HEK293 (cell line): ENCODE results near the gene ZDHHC17.
A peak's percentile ranks its signal among the peaks of the same experiment; 100 is the strongest.

ENCODE experiments used
- PRDM1 ChIP-seq: fragments of 450-650 bp; formaldehyde crosslinking; IDR thresholded peaks from 2 replicates; pipeline ENCODE4; 2016; ENCODE audit warnings: missing biosample characterization, missing genetic modification characterization
- PRDM2 ChIP-seq: fragments of 450-650 bp; formaldehyde crosslinking; IDR thresholded peaks from 2 replicates; pipeline ENCODE4 v1.5.1; 2016; ENCODE audit warnings: missing biosample characterization, missing genetic modification characterization, borderline replicate concordance
- PRDM4 ChIP-seq: fragments of 450-650 bp; formaldehyde crosslinking; IDR thresholded peaks from 2 replicates; pipeline ENCODE4 v1.5.1; 2017; ENCODE audit warnings: missing biosample characterization, missing genetic modification characterization
- RBAK ChIP-seq: fragments of 450-650 bp; formaldehyde crosslinking; IDR thresholded peaks from 2 replicates; pipeline ENCODE4 v1.5.1; 2016; ENCODE audit warnings: missing biosample characterization, missing genetic modification characterization
- SCRT2 ChIP-seq: fragments of 450-650 bp; formaldehyde crosslinking; IDR thresholded peaks from 2 replicates; pipeline ENCODE4 v1.5.1; 2016; ENCODE audit warnings: missing biosample characterization, missing genetic modification characterization
- SP2 ChIP-seq: fragments of 450-650 bp; formaldehyde crosslinking; IDR thresholded peaks from 2 replicates; pipeline ENCODE4 v1.5.1; 2016; ENCODE audit warnings: missing biosample characterization, missing genetic modification characterization
- ZBTB48 ChIP-seq: fragments of 450-650 bp; formaldehyde crosslinking; IDR thresholded peaks from 2 replicates; pipeline ENCODE4 v1.5.1; 2016; ENCODE audit warnings: missing biosample characterization, missing genetic modification characterization
- ZBTB7A ChIP-seq: fragments of 450-650 bp; formaldehyde crosslinking; IDR thresholded peaks from 2 replicates; pipeline ENCODE4 v1.5.1; 2016; ENCODE audit warnings: low read depth, missing biosample characterization, missing genetic modification characterization
- ZFHX2 ChIP-seq: fragments of 450-650 bp; formaldehyde crosslinking; conservative IDR thresholded peaks from 2 replicates; pipeline ENCODE4 v1.5.1; 2016; ENCODE audit warnings: missing biosample characterization, missing genetic modification characterization
- ZNF324 ChIP-seq: fragments of 450-650 bp; formaldehyde crosslinking; IDR thresholded peaks from 2 replicates; pipeline ENCODE4 v1.5.1; 2016; ENCODE audit warnings: missing biosample characterization, missing genetic modification characterization
- ZNF350 ChIP-seq: fragments of 450-650 bp; formaldehyde crosslinking; IDR thresholded peaks from 2 replicates; pipeline ENCODE4 v1.5.0; 2017; ENCODE audit warnings: missing biosample characterization, mild to moderate bottlenecking, missing genetic modification characterization
- ZNF416 ChIP-seq: fragments of 450-650 bp; formaldehyde crosslinking; IDR thresholded peaks from 2 replicates; pipeline ENCODE4 v1.5.1; 2016; ENCODE audit warnings: missing biosample characterization, missing genetic modification characterization
- ZNF426 ChIP-seq: fragments of 450-650 bp; formaldehyde crosslinking; IDR thresholded peaks from 2 replicates; pipeline ENCODE4 v1.5.1; 2017; ENCODE audit warnings: missing biosample characterization, missing genetic modification characterization, mild to moderate bottlenecking, inconsistent platforms, moderate library complexity
- ZNF514 ChIP-seq: fragments of 450-650 bp; formaldehyde crosslinking; IDR thresholded peaks from 2 replicates; pipeline ENCODE4 v1.5.1; 2016; ENCODE audit warnings: missing biosample characterization, missing genetic modification characterization
- ZNF585B ChIP-seq: fragments of 450-650 bp; formaldehyde crosslinking; IDR thresholded peaks from 2 replicates; pipeline ENCODE4 v1.5.1; 2016; ENCODE audit warnings: missing biosample characterization, missing genetic modification characterization
- ZNF658 ChIP-seq: fragments of 450-650 bp; formaldehyde crosslinking; IDR thresholded peaks from 2 replicates; pipeline ENCODE4; 2016; ENCODE audit warnings: missing biosample characterization, missing genetic modification characterization
- ZNF670 ChIP-seq: fragments of 450-650 bp; formaldehyde crosslinking; IDR thresholded peaks from 2 replicates; pipeline ENCODE4 v1.5.1; 2016; ENCODE audit warnings: missing biosample characterization, missing genetic modification characterization, low read depth
- ZNF76 ChIP-seq: fragments of 450-650 bp; formaldehyde crosslinking; IDR thresholded peaks from 2 replicates; pipeline ENCODE4; 2016; ENCODE audit warnings: low read depth, missing biosample characterization, missing genetic modification characterization, borderline replicate concordance
- ZSCAN4 ChIP-seq: fragments of 450-650 bp; formaldehyde crosslinking; IDR thresholded peaks from 2 replicates; pipeline ENCODE4 v1.5.1; 2017; ENCODE audit warnings: missing biosample characterization, missing genetic modification characterization
- TF ChIP-seq, protein P1 (sequence below): fragments of 450-650 bp; formaldehyde crosslinking; IDR thresholded peaks from 2 replicates; pipeline ENCODE4 v1.5.1; 2016; ENCODE audit warnings: missing biosample characterization, missing genetic modification characterization
- TF ChIP-seq, protein P2 (sequence below): fragments of 450-650 bp; formaldehyde crosslinking; IDR thresholded peaks from 2 replicates; pipeline ENCODE4 v1.5.1; 2016; ENCODE audit warnings: missing biosample characterization, missing genetic modification characterization, borderline replicate concordance
- TF ChIP-seq, protein P3 (sequence below): fragments of 450-650 bp; formaldehyde crosslinking; IDR thresholded peaks from 2 replicates; pipeline ENCODE4 v1.5.1; 2017; ENCODE audit warnings: missing biosample characterization, missing genetic modification characterization

ZDHHC17 gene

GRCh38 chr12:76763746-76764675 lies at the start of gene ZDHHC17 (continued):
- TF ChIP-seq ZSCAN4 (peak; percentile 43; the same call in 1 of the 2 replicates), SP2 (peak; percentile 77), ZBTB48 (0 out of 2 replicates have a peak, but pooled peaks have one; percentile 43), SCRT2 (tag by site-specific recombination) (no peak), ZNF76 (tag by site-specific recombination) (peak; percentile 91), ZNF658 (tag by site-specific recombination) (no peak), ZNF585B (tag by site-specific recombination) (no peak), PRDM1 (tag by site-specific recombination) (no peak), ZNF426 (tag by site-specific recombination) (no peak), PRDM4 (peak; percentile 35; the same call in 1 of the 2 replicates), ZNF416 (no peak), RBAK (no peak), ZNF324 (tag by site-specific recombination) (peak; percentile 77; the same call in 1 of the 2 replicates), ZFHX2 (tag by site-specific recombination) (peak; percentile 89), ZNF670 (tag by site-specific recombination) (no peak), ZBTB7A (tag by site-specific recombination) (no peak), ZNF350 (tag by site-specific recombination) (no peak), ZNF514 (tag by site-specific recombination) (no peak), PRDM2 (tag by site-specific recombination) (no peak)
- TF ChIP-seq, protein P1, sequence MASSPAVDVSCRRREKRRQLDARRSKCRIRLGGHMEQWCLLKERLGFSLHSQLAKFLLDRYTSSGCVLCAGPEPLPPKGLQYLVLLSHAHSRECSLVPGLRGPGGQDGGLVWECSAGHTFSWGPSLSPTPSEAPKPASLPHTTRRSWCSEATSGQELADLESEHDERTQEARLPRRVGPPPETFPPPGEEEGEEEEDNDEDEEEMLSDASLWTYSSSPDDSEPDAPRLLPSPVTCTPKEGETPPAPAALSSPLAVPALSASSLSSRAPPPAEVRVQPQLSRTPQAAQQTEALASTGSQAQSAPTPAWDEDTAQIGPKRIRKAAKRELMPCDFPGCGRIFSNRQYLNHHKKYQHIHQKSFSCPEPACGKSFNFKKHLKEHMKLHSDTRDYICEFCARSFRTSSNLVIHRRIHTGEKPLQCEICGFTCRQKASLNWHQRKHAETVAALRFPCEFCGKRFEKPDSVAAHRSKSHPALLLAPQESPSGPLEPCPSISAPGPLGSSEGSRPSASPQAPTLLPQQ: peak; percentile 94
- TF ChIP-seq, protein P2, sequence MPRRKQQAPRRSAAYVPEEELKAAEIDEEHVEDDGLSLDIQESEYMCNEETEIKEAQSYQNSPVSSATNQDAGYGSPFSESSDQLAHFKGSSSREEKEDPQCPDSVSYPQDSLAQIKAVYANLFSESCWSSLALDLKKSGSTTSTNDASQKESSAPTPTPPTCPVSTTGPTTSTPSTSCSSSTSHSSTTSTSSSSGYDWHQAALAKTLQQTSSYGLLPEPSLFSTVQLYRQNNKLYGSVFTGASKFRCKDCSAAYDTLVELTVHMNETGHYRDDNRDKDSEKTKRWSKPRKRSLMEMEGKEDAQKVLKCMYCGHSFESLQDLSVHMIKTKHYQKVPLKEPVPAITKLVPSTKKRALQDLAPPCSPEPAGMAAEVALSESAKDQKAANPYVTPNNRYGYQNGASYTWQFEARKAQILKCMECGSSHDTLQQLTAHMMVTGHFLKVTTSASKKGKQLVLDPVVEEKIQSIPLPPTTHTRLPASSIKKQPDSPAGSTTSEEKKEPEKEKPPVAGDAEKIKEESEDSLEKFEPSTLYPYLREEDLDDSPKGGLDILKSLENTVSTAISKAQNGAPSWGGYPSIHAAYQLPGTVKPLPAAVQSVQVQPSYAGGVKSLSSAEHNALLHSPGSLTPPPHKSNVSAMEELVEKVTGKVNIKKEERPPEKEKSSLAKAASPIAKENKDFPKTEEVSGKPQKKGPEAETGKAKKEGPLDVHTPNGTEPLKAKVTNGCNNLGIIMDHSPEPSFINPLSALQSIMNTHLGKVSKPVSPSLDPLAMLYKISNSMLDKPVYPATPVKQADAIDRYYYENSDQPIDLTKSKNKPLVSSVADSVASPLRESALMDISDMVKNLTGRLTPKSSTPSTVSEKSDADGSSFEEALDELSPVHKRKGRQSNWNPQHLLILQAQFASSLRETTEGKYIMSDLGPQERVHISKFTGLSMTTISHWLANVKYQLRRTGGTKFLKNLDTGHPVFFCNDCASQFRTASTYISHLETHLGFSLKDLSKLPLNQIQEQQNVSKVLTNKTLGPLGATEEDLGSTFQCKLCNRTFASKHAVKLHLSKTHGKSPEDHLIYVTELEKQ: no peak
- TF ChIP-seq, protein P3, sequence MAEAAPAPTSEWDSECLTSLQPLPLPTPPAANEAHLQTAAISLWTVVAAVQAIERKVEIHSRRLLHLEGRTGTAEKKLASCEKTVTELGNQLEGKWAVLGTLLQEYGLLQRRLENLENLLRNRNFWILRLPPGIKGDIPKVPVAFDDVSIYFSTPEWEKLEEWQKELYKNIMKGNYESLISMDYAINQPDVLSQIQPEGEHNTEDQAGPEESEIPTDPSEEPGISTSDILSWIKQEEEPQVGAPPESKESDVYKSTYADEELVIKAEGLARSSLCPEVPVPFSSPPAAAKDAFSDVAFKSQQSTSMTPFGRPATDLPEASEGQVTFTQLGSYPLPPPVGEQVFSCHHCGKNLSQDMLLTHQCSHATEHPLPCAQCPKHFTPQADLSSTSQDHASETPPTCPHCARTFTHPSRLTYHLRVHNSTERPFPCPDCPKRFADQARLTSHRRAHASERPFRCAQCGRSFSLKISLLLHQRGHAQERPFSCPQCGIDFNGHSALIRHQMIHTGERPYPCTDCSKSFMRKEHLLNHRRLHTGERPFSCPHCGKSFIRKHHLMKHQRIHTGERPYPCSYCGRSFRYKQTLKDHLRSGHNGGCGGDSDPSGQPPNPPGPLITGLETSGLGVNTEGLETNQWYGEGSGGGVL (tag by site-specific recombination): peak; percentile 65
